NOMO-1 (cell line): Measurements from ENCODE around the gene AKAP1.
A peak's percentile ranks its signal among the peaks of the same experiment; 100 is the strongest.

Experiments used
- DNase-seq, 2 experiments: peaks; one replicate each; lab custom pipeline; 2025; ENCODE audit not compliant: unreplicated experiment in 2 of 2; lab: John Stamatoyannopoulos, UW

Gene AKAP1

GRCh38 chr17:57125866-57126265, 40.8 kb downstream of the AKAP1 start:
- no peak for DNase-seq

DNA sequence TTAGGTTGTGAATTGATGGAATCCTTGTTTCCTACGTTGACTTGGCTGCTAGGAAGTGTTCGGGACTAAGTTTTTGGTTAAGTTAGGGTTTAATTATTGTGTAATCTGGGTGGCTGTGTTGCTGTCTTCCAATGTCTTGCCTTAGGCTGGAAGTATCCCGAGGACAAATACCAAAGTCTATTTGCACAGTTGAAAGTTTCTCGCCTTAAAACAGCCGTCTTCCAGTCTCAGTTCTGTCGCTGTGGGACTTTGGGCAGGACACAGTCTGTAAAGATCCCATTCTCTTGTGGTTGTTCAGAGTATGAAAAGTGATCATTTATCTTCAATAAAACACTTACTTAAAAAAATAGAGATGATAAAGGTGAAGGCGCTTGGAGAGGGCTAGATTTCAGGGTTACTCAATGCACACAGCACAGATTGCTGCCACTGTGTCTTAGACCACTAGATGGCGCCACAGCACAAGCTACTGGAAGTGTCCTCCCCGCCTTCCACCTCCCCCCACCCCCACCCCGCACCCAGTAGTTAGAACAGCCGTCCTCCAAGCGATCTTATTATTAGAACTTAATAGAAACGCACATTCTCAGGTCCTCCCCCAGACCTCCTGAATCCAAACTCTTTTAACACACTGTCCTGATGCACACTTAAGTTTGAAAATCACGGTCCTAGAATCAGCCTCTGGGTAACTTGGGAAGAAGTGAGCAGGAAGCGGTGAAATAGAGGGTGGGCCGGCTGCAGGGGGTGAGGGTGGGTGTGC, 45.8 kb downstream of the AKAP1 start:
- peak in 1 of 2 experiments; percentile 46 for DNase-seq

- DNase-seq: no peak
Observed at GRCh38 chr17:57132663-57133062, 47.6 kb downstream of the AKAP1 start.

GRCh38 chr17:57133486-57133885, 48.4 kb downstream of the AKAP1 start:
- DNase-seq: no peak

DNA sequence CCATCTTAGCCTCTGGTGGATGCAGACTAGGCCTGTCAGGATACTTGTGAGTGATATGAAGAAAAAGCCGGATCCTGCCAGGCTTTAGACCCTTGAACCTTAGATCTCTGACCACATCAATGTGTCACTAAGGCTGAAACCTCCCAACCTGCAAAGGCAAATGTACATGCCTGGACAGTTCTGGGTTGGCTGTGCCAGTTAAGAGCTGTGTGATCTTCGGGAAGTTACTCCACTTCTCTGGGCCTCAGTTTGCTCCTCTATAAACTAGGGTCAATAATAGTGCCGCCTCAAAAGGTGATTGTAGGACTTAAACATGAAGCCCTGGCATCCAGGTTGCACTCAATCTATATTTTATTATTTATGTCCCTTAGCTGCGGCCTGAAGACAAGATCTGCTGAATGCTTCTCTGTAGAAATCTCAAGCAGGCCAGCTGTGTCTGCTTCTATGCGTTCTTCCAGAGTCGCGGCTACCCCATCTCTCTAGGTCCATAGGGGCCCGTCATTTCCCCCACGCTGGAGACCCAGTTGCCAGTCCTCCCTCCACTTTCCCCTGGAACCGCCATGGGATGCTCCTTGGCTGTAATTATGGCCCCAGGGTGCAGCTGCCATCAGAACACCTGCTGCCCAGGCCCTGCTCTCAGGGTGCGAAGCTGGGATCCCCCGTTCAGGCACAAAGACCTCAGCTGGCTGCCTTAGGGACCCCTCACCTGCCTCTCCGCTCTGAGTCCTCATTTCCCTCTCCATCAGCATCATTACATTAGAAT, 50.2 kb downstream of the AKAP1 start:
- no peak for DNase-seq

GRCh38 chr17:57135789-57136291, 50.8 kb downstream of the AKAP1 start:
- no peak for DNase-seq

- DNase-seq: no peak
Observed at GRCh38 chr17:57136355-57136754, 51.3 kb downstream of the AKAP1 start.

- DNase-seq: no peak
Observed at GRCh38 chr17:57138030-57138911, 53.2 kb downstream of the AKAP1 start.

- no peak for DNase-seq
Observed at GRCh38 chr17:57138956-57139576, 54.0 kb downstream of the AKAP1 start.

- DNase-seq: no peak
Observed at GRCh38 chr17:57140316-57140715, 55.3 kb downstream of the AKAP1 start.

GRCh38 chr17:57142925-57143324, 57.9 kb downstream of the AKAP1 start:
- DNase-seq: no peak

DNA sequence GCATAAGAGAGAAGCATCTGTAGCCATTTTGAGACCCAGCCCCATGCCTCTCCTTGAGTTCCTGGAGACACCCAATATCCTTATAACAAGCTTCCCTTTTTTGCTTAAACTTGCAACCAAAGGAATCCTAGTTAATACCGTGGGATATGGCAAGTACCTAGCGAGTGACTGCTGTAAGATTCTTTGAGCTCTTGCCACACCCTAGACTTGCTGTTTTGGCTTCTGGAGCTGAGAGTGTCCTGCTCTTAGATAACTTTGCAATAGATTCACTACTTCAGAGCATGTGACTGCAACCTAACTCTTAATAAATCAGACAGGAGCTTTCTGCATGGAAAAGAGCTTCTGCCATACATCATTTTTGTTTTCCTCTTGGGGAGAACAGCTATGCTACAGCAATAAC, 58.3 kb downstream of the AKAP1 start:
- no peak for DNase-seq

- DNase-seq: no peak
Observed at GRCh38 chr17:57143919-57144318, 58.9 kb downstream of the AKAP1 start.

GRCh38 chr17:57144567-57144966, 59.5 kb downstream of the AKAP1 start:
- DNase-seq: no peak

DNA sequence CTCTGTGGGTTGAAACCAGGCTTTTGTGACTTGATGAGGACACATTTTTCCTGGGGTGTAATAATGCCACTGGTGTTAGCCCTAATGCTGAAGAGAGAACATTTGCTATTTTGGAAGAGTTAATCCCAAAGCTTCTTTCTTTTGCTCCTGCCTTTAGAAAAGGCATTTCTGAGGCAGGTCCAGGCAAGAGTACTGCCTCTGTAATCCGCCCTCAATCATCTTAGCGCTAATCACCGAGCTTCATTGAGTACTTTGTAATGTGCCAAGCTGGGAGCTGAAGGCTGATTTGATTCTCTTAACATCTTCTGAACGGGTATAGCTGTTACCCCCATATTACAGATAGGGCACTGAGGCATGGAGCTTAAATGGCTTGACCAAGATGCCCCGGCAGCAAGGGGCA, 60.3 kb downstream of the AKAP1 start:
- DNase-seq: no peak

GRCh38 chr17:57146273-57146672, 61.2 kb downstream of the AKAP1 start:
- no peak for DNase-seq

GRCh38 chr17:57151798-57152197, 66.8 kb downstream of the AKAP1 start:
- DNase-seq: no peak

DNA sequence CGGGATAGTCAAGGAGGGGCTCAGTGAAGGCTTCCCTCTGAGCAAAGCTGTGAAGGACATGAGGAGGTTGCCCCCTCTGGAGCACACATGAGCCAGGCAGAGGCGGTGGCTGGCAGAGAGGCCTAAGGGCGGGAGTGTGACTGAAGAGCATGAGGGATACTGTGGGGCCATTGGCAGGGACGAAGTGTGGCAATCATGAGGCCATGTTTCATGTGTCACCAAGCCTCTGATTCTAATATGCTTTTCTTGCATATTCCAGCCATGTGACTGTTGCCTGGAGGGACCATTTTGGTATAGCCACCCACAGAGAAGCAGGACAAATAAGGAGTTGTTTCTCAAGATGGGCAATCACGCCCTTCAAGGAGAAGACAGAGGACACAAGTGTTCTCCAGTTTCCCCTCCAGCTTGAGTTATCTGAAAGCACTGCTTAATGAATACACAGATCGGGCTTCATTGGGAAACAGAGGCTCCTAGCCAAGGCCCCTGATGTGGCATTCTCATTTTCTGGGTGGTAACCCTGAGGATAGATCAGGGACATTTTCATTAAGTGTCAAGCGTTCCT, 68.0 kb downstream of the AKAP1 start:
- no peak for DNase-seq

GRCh38 chr17:57154921-57155320, 69.9 kb downstream of the AKAP1 start:
- peak; percentile 77 to 93 for DNase-seq

GRCh38 chr17:57158325-57158724, 73.3 kb downstream of the AKAP1 start:
- DNase-seq: no peak
